A549 (cell line): ENCODE measurements around the gene CYB561.

Experiments used
- CEBPB ChIP-seq, 2 experiments: fragments of >200 bp in 1 of 2; sonication (Bioruptor Twin) in 1 of 2; formaldehyde crosslinking in 1 of 2; IDR thresholded peaks; 2 replicates each; pipeline ENCODE4 v1.6.1; 2012 to 2016
- CTCF ChIP-seq: fragments of >200 bp; sonication (Bioruptor Twin); formaldehyde crosslinking; IDR thresholded peaks from 3 replicates; pipeline ENCODE4 v1.5.1; 2016
- E2F6 ChIP-seq: IDR thresholded peaks from 2 replicates; pipeline ENCODE4 v1.6.1; 2012; ENCODE audit warnings: low read depth, borderline replicate concordance
- HMGXB4 ChIP-seq: fragments of 250-450 bp; sonication (Bioruptor Pico); IDR thresholded peaks from 2 replicates; pipeline ENCODE4 v1.5.0; 2021; ENCODE audit warnings: mild to moderate bottlenecking, moderate library complexity, borderline replicate concordance
- JUN ChIP-seq, 2 experiments: fragments of >200 bp; sonication (Bioruptor Twin); formaldehyde crosslinking; IDR thresholded peaks; 2 replicates in 1 of 2; 3 replicates in 1 of 2; pipeline ENCODE4 v1.6.1; 2016 to 2017
- NR3C1 ChIP-seq: fragments of >200 bp; sonication (Bioruptor Twin); formaldehyde crosslinking; IDR thresholded peaks from 3 replicates; pipeline ENCODE4 v1.6.1; 2017
- PBX3 ChIP-seq: IDR thresholded peaks from 2 replicates; pipeline ENCODE4 v1.6.1; 2012
- SMC3 ChIP-seq: fragments of >200 bp; sonication (Bioruptor Twin); formaldehyde crosslinking; IDR thresholded peaks from 3 replicates; pipeline ENCODE4 v1.6.1; 2018; ENCODE audit warnings: inconsistent platforms
- ZNF302 ChIP-seq: fragments of 250-450 bp; sonication (Bioruptor Pico); IDR thresholded peaks from 2 replicates; pipeline ENCODE4 v1.9.0; 2021; ENCODE audit warnings: inconsistent platforms, mild to moderate bottlenecking, moderate library complexity

- no peak for TF ChIP-seq CTCF
- TF ChIP-seq SMC3: no peak
- TF ChIP-seq NR3C1: no peak
- no peak for TF ChIP-seq JUN (IDR thresholded peaks at IDR 0.05)
- TF ChIP-seq ZNF302 (CRISPR knock-in tag): no peak
- no peak for TF ChIP-seq PBX3
- TF ChIP-seq E2F6: no peak
- TF ChIP-seq HMGXB4 (CRISPR knock-in tag): no peak
- no peak for TF ChIP-seq CEBPB (IDR thresholded peaks at IDR 0.05)
Measured at GRCh38 chr17:63423251-63423950, 22.7 kb downstream of the CYB561 start.
